GM12878 (cell line): ENCODE measurements around the gene USP36. TPM values are rescaled to one million over a fixed set of nuclear protein-coding genes. Genes with fewer than 3 reads are reported as not detected.
A peak's percentile ranks its signal among the peaks of the same experiment; 100 is the strongest.

Experiments used
- ATAC-seq: fragments of 200-7000 bp; cut with Tn5 transposase; 3 replicates; pipeline ENCODE4 v1.9.1; 2020; ENCODE audit warnings: mild to moderate bottlenecking, moderate library complexity
- BruUV-seq: library from RNA; stranded (reverse); fragments of 400-500 nt; replicated peaks from 2 replicates; lab custom pipeline; 2021; lab: Mats Ljungman, UMichigan
- CTCF ChIA-PET: fragments of 300-600 bp; sonication (Branson Sonifier 250); formaldehyde crosslinking; extraction: SDS; loops from one replicate; lab custom pipeline; 2021; ENCODE audit warnings: inconsistent platforms; lab: Yijun Ruan, JAX
- POLR2A ChIA-PET: fragments of 350-600 bp; formaldehyde crosslinking; extraction: SDS; loops from one replicate; lab custom pipeline; 2021; ENCODE audit warnings: inconsistent platforms; lab: Charles Lee
- RAD21 ChIA-PET: fragments of 300-600 bp; sonication (Branson Sonifier 250); formaldehyde crosslinking; loops from one replicate; lab custom pipeline; 2023; ENCODE audit warnings: antibody characterized with exemption; ENCODE audit not compliant: unreplicated experiment; lab: Charles Lee
- SMC1A ChIA-PET: fragments of 300-600 bp; sonication (Branson Sonifier 250); formaldehyde crosslinking; loops from one replicate; lab custom pipeline; 2023; ENCODE audit not compliant: unreplicated experiment, uncharacterized antibody; lab: Charles Lee
- DNase-seq: peaks from one replicate; pipeline ENCODE4 v3.0.0-alpha.2; 2011; ENCODE audit warnings: low read depth, low spot score
- FAIRE-seq: peaks from 3 replicates; lab custom pipeline; 2011; peaks lifted over from hg19 to GRCh38; lab: Jason Lieb, UNC
- H2AFZ ChIP-seq: 2 replicates; pipeline ENCODE4 v1.6.0; 2011; ENCODE audit warnings: low read depth, low read length, control low read depth; ENCODE audit not compliant: control insufficient read depth
- H3K27ac ChIP-seq: 2 replicates; pipeline ENCODE4 v1.5.1; 2011; ENCODE audit warnings: control low read depth; ENCODE audit not compliant: control insufficient read depth, insufficient read depth
- H3K27me3 ChIP-seq, 2 experiments: replicated peaks in 1 of 2; 2 replicates each; pipeline versions ENCODE4 v1.6.0 to v1.6.1; 2011; ENCODE audit warnings: low read length in 1 of 2; ENCODE audit not compliant: control insufficient read depth in 2 of 2, insufficient read depth in 2 of 2
- H3K36me3 ChIP-seq, 2 experiments: 2 replicates each; pipeline ENCODE4 v1.5.1; 2011; ENCODE audit warnings: low read length in 1 of 2; ENCODE audit not compliant: control insufficient read depth in 2 of 2, insufficient read depth in 2 of 2
- H3K4me1 ChIP-seq: 2 replicates; pipeline ENCODE4 v1.6.1; 2011; ENCODE audit warnings: mild to moderate bottlenecking, low read length, moderate library complexity, mixed read lengths; ENCODE audit not compliant: control insufficient read depth, insufficient read depth
- H3K4me2 ChIP-seq: 2 replicates; pipeline ENCODE4 v1.6.0; 2011; ENCODE audit warnings: control low read depth; ENCODE audit not compliant: control insufficient read depth, insufficient read depth
- H3K4me3 ChIP-seq: fragments of 200-600 bp; sonication (generic); 2 replicates; pipeline ENCODE4 v1.5.1; 2016
- H3K79me2 ChIP-seq: 2 replicates; pipeline ENCODE4 v1.6.0; 2011; ENCODE audit warnings: low read length; ENCODE audit not compliant: control insufficient read depth, insufficient read depth
- H3K9ac ChIP-seq: 2 replicates; pipeline ENCODE4 v1.8.0; 2011; ENCODE audit warnings: low read length, control low read depth, mixed read lengths; ENCODE audit not compliant: control insufficient read depth, insufficient read depth
- H3K9me3 ChIP-seq: replicated peaks from 3 replicates; pipeline ENCODE4 v1.5.1; 2011; ENCODE audit warnings: mild to moderate bottlenecking, low read length; ENCODE audit not compliant: control insufficient read depth, insufficient read depth
- H4K20me1 ChIP-seq: 2 replicates; pipeline ENCODE4 v1.6.0; 2011; ENCODE audit not compliant: control insufficient read depth, insufficient read depth
- CTCF ChIP-seq, 3 experiments: IDR thresholded peaks in 2 of 3; conservative IDR thresholded peaks in 1 of 3; 2 replicates each; pipeline ENCODE4 v1.5.1; 2011; ENCODE audit warnings: low read depth in 3 of 3, low read length in 3 of 3, mild to moderate bottlenecking in 3 of 3, control low read depth in 2 of 3, moderate library complexity in 2 of 3, inconsistent platforms in 1 of 3, mixed read lengths in 1 of 3; ENCODE audit not compliant: control insufficient read depth in 2 of 3, insufficient read depth in 1 of 3; ENCODE audit errors: extremely low read depth in 1 of 3
- IKZF2 ChIP-seq, 2 experiments: fragments of 450-650 bp; IDR thresholded peaks; 2 replicates each; pipeline ENCODE4 v1.6.1; 2017; ENCODE audit warnings: mild to moderate bottlenecking in 2 of 2, moderate library complexity in 2 of 2
- NFIC ChIP-seq: IDR thresholded peaks from 2 replicates; pipeline ENCODE4 v1.6.1; 2012; ENCODE audit warnings: low read depth, mild to moderate bottlenecking, inconsistent platforms, low read length, moderate library complexity
- POLR2AphosphoS5 ChIP-seq: IDR thresholded peaks from 2 replicates; pipeline ENCODE4 v1.6.1; 2011; ENCODE audit warnings: mild to moderate bottlenecking, low read length, inconsistent platforms
- WGBS: methylation state at CpG from one replicate; pipeline ENCODE4 v1.1.6; 2016; ENCODE audit warnings: low lambda C conversion rate; ENCODE audit not compliant: insufficient replicate concordance, insufficient coverage; ENCODE audit errors: missing lambda C conversion rate; 5-methylcytosine and 5-hydroxymethylcytosine counted together
- in situ Hi-C: fragments of 300-500 bp; cut with MboI; formaldehyde crosslinking; loops from 9 replicates; pipeline ENCODE4 v1.14.3; 2018; ENCODE audit warnings: mixed read lengths
- intact Hi-C: fragments of 100-400 bp; cut with micrococcal nuclease; formaldehyde crosslinking; loops from one replicate; pipeline ENCODE4 v1.14.2; 2022; ENCODE audit not compliant: unreplicated experiment
- polyA plus RNA-seq, 11 experiments: library from polyadenylated mRNA; depleted of rRNA in 4 of 11; unstranded in 6 of 11; stranded (reverse) in 5 of 11; fragments of >200 nt; fragmentation: Nextera tagmentation in 4 of 11; fragmentation: Illumina TruSeq in 1 of 11; extraction: Ambion mirVana in 4 of 11; extraction: Trizol in 1 of 11; gene quantifications; 1 replicate in 1 of 11; 2 replicates in 10 of 11; pipeline versions ENCODE4 v1.2.1 to v1.2.3, GENCODE V29; 2011 to 2016; ENCODE audit warnings: inconsistent platforms in 2 of 11, missing spikeins in 2 of 11, low read depth in 1 of 11
- total RNA-seq, 4 experiments: library from RNA; depleted of rRNA in 3 of 4; stranded (reverse); fragments of >200 nt in 3 of 4; fragmentation: Illumina TruSeq in 1 of 4; extraction: Trizol in 1 of 4; gene quantifications; 2 replicates each; pipeline versions ENCODE4 v1.2.1 to v1.2.3, GENCODE V29; 2013 to 2021

Gene USP36
- total and polyA plus RNA-seq, 10 of the 15 experiments (the other 5 are each of a cell fraction or from before 2014, with no cell fraction given), result 7.2 to 65.7 (median 33.6) TPM

- no peaks in the 10 kb centered on the region; the same call in 1 of the 2 replicates for H4K20me1 ChIP-seq
- H3K9ac ChIP-seq, result no peak overlapping the region
- no peaks in the 10 kb centered on the region for H3K27me3 ChIP-seq
- in situ Hi-C loops, result no loop called here
- 99% methylated on average over 14 of the region's 14 CpGs for WGBS
- peaks cover 22 to 54% of the 10 kb centered on the region in 2 experiments for H3K36me3 ChIP-seq
- no peak overlapping the region for H2AFZ ChIP-seq
- no peaks in the 10 kb centered on the region; the same call in none of the 2 replicates for H3K79me2 ChIP-seq
- ATAC-seq (peak; percentile 30; the same call in 1 of the 3 replicates), DNase-seq (no peak), FAIRE-seq (no peak)
- POLR2A ChIA-PET, result no interaction called here
- no TSS peak for BruUV-seq
- SMC1A ChIA-PET, result no interaction called here
- H3K4me3 ChIP-seq, result no peak overlapping the region
- no peaks in the 10 kb centered on the region for H3K4me1 ChIP-seq
- H3K27ac ChIP-seq, result no peak overlapping the region
- H3K4me2 ChIP-seq, result no peak overlapping the region
- TF ChIP-seq POLR2AphosphoS5, result 0 out of 2 replicates have a peak, but pooled peaks have one; percentile 10
- TF ChIP-seq IKZF2 (IDR thresholded peaks at IDR 0.05), result no peak
- no peak for TF ChIP-seq NFIC
- peak in 2 of 3 experiments; percentile 7 to 24; a peak in 3 of 6 replicates for TF ChIP-seq CTCF (IDR thresholded peaks at IDR 0.05 in 2 of 3, conservative IDR thresholded peaks at IDR 0.05 in 1 of 3; ENCODE audit: control insufficient read depth in 2 of 3, extremely low read depth in 1 of 3, insufficient read depth in 1 of 3, low read depth in 3 of 3, low read length in 3 of 3)
- intact Hi-C loops, result no loop called here
- RAD21 ChIA-PET, result no interaction called here
- CTCF ChIA-PET, result interaction anchor here (1.3 kb wide), 1 partner anchor 107 kb away, joined by 3 read pairs; no protein-coding TSS in a partner anchor
- no peaks in the 10 kb centered on the region for H3K9me3 ChIP-seq
These were observed 12.0 kb downstream of the USP36 start for GRCh38 chr17:78828470-78829185.
